ENCODE results near the gene LUM.

Gene LUM, protein sequence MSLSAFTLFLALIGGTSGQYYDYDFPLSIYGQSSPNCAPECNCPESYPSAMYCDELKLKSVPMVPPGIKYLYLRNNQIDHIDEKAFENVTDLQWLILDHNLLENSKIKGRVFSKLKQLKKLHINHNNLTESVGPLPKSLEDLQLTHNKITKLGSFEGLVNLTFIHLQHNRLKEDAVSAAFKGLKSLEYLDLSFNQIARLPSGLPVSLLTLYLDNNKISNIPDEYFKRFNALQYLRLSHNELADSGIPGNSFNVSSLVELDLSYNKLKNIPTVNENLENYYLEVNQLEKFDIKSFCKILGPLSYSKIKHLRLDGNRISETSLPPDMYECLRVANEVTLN
- total RNA-seq: 0 to 1.4 (median 0) reads per million in 17 experiments

DNA sequence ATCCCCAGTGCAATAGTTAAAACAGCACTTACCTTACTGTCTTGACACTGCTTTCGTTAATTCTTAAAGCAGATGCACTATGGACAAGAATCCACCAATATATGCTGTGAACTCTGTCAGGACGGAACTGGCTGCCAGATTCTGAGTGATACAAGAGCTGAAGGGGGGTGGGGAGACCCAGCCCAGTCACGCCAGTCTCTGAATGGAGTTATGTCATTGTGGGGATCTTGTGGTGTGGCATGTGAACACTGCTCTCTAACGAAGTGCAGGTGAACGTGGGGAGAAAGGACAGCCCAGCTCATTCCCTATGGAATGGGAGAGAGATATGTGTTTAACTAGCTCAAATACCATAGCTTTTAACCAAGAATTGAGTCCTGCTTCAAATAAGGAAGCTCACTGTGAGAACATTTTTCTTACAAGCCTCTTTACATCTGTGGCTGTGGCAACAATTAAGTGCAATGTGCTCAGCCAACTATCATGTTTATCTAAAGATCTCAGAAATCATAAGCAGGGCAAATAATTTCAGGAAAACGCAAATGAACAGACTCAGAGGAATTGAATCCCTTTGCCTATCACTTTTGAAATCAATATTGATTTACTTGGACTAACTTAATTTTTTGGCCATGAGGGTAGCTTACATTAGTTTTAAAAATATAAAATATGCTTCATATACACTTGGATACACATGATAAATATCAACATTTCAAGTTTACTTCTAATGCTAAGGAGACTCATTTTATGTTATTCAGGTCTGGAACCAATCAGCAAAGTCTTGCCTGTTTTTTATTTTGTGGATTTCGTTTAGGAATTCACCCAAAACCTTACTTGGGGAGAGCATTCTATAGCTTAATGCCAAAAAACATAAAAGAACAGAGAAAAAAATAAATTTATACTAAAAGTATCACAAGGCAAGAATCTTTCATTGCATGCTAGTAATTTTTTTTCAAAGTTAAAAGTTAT, at the start of gene LUM:
Gene LUM, minus strand, starts transcription at position 129 of the 960 bp plus-strand sequence. CDS start 2,515 bp downstream, outside the sequence.
- DNase-seq: no peak

DNA sequence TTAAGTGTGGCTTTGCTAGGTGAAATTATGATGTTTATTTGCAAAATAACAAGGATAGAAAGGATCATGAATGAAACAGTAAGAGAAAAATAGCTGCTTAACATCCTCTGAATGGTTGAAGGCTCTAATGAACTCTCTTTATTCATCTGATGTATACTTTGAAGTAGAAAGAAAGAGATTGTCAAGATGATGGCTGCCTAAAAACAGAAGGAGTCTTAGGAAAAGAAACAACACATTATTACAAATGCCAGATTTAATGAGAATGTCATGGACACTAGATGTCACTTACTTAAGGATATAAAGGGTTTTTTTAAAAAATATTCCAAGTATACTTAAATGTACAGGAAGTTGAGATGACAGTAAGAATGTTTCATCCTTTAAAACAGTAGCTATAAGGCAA, 49.7 kb upstream of the LUM start:
- DNase-seq: no peak

DNA sequence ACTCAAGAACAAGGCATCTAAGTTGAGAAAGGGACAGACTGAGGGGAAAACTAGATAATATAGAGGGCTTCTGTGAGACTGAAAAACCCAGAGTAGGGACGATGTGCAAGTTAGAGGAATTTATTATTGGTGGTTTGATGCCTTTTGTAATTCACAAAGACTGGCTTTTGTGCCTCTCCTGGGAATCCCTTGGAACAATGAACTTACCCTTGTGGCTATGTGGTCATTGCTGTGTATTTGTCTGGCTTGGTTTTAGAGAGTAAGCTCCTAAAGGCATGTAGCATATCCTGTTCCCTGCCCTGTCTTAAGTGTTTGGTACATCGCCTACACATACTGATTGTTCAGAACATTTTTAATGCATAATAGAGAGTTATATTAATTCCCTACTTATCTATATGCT, 44.7 kb upstream of the LUM start:
- DNase-seq: no peak

DNA sequence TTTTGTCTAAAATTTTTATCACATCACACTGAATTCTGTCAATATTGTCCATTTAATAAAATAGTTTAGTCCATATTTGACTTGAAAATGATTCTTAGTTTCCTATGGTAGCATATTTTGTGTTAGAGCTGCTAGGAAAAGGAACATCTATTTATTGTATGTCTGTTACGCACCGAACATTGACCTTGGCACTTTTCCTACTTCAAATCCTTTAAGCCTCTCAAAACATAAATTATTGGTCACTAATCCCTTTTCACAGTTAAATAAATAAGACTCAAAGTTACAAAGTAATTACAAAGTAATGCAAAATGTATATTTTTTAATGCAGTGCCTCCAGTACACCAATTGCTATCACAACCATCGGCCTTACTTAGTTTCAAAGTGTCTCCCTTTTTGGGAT, 42.8 kb upstream of the LUM start:
- DNase-seq: no peak

DNA sequence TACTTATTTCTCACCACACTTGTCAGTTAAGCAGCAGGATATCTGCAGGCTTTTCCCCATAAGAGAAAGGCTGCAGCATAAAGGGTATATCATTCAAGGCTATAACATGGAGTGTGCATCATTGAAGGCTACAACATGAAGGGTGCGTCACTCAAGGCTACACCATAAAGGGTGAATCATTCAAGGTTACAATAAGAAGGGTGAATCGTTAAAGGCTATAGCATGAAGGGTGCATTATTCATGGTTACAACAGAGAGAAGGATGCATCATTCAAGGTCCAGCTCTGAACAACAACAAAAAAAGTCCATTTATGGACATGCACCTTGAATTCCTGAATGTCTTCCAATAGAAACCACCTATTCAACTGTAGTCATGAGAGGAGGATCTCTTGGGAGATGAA, 32.8 kb upstream of the LUM start:
- DNase-seq: no peak

DNA sequence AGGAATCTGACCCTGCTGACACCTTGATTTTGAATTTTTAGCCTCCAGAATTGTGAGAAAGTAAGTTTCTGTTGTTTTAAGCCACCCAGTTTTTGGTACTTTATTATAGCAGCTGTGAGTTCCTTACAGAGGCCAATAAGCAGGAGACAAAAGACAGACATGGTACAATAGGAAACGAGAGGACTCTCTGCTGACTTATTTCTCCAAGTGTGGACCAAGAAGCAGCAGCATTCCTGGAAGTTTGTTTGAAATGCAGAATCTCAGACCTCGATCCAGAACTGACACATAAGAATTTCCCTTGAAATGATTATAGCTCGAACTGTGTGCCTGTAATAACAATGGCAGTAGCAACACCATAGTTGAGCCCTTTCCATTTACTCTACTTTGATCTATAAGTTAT, 31.9 kb upstream of the LUM start:
- no peak for DNase-seq

DNA sequence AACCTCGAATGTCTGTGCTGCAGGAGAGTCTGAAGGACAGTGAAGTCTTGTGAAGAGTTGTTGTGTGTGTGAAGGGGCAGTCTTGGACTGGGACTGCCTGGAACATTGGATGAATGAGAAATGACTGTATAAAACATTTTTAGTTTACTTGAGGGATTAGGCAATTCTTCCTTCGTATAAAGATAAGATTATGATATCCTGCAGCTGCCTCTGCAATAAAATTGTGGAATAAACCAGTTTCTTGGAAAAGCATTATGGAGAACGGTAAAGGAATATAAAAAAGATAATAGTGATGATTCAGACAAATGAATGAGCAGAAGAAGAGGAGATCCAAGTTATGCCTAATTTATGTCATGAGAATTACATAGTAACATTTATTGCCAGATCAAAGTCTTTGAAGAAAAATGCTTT, 30.9 kb upstream of the LUM start:
- DNase-seq: no peak

DNA sequence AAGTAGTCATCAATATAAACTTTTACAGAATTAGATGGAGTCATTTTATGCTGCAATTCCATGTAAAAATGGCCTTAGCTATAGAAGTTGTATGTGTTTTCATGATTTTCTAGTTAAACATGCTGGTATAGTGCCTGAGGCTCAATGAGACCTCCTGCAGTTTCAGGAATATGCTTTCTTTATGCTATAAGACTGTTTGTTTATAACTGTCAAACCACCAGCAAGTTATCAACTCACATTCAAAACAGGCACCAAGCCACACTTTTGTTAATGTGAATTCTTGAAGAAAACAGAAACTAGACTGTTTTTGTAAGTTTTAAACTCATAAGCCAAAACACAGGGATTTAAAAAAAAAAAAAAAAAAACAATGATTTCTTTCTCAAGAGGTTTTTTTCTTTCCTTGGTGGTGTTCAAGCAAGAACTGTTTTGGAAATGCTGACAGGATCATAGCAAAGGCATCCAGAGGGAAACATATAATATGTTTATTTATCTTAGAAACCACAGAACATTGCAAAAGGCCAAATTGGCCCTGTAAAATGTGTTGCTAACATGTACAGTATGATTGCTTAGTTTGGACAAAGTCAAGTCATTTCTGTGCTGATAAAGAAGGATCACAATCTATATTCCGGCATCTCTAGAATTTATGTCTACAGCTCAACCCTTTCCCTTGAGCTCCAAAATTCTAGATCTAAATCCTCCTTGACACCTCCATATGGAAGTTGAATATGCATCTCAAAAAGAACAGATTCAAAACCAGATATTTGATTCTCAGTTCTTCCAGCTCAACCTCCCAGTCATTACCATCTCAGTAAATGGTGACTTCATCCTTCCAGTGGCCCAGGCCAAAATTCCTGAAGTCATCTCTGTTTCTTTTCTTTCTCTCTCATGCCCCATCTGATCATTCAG, 29.0 kb upstream of the LUM start:
- DNase-seq: no peak

DNA sequence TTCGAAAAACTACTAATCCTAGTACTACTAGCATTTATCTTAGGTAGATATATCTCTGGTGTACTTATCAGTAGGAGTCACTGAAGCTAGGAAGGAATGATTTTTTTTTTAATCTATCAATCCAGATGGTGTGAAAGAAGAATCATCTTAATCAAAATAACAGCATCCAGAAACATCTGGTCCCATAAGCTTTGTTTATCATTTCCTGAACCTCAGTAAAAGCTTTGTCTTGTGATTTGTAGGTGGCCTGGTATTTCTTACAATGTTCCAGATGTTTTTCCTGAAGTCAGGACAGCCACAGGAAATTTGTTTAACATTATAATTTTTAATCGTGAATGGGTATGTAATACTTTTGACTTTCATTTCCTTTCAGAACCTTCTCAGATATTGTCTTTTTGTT, 28.0 kb upstream of the LUM start:
- no peak for DNase-seq

DNA sequence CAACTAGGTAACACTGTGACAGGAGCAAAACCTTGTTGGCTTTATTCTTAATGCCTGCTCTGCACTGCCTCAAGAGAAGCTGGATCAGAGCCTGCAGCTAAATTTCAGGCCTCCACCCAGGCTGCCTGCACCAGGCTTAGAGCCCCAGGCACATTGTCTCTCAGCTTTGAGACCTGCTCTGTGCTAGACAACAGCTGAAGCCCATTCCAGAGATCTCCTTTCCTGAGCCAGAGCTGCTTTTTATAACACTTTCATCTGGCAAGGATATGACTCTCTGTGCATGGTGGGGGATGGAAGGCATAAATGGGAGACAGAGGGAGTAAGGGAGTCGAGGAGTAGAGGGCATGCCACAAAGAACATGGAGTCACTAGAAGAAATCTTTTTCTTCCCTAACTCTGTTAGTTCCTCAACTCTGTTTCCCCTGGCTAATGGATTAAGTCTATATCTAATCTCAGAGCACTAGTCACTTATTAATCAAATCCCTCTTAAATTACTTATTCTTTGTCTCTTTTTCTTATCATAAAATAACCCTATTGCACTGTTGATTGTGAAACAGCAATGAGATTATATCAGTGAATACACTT, 27.1 kb upstream of the LUM start:
- DNase-seq: no peak

DNA sequence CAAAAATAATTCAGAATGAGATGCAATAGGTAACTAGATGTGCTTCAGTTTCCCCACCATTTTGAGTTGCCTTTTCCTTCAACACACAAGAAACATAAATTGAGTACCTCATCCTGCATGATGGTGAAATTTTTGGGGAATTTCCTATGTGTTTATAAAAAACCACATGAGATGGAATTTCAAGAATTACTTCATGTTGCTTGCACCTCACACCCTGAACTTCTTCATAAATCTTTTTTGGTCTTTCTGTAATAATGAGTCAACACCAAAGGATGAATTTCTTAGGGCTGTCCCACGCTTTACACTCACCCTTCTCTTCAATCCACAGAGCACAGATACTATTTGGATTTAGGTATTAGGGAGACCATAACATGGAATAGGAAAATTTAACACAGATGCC, 22.6 kb upstream of the LUM start:
- DNase-seq: no peak

DNA sequence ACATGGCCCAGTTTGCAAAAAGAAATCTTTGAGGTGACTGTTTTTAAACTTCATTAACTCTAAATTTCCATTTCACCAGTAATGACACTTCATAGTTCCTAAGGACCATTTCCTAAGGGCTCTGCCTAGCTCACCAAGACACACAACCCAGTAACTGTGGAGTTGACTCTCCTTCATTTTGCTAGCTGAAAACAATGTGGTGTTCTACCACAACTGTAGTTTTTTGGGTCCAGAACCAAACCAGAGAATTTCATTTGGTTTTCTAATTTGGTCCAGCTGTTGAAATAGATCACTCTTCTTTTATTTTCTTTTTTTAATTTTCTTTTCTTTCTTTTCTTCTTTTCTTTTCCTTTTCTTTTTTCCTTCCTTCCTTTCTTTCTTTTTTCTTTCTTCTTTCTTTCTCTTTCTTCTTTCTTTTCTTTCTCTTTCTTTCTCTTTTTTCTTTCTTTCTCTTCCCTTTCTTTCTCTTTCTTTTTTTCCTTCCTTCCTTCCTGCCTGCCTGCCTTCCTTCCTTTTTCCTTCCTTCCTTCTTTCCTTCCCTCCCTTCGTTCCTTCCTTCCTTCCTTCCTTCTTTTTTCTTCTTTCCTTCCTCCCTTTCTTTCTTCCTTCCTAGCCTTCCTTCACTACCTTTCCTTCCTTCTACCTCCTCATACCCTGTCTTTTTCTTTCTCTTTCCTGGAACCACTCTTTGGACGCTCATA, 18.5 kb upstream of the LUM start:
- DNase-seq: no peak

DNA sequence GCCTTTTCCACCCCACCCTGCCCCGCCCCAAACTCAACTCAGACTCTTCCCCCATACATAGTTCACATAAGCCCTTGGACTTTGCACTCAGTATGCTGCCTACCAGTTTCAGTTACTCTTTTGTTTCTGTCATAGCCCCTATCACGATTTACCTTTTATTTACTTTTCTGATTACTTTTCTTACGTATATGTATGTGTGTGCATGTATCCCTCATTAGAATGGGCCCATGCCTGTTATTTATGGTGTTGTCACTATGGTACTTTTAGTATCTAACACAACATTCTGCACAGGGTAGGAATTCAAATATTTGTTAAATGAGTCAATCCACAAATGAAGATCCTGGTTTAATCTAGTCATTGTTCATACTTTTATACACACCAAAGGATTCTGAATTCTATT, 16.5 kb upstream of the LUM start:
- DNase-seq: no peak

DNA sequence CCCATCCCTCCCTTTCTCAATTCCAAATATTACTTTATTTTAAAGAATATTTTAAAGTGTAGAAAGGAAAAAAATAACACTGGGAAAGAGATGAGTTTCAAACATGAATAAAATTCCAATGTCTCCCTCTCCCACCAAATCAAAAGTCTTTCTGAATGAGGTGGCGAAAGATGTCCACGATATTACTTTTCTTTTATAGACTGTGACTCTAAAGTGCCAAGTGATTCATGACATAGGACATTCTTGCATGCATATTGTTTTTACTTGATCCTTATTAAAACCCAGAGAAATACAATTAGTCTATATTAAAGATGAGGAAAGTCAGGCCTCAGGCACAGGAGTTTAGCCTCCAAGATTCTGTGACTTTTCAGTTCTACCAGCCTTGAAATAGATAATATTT, 16.0 kb upstream of the LUM start:
- no peak for DNase-seq

DNA sequence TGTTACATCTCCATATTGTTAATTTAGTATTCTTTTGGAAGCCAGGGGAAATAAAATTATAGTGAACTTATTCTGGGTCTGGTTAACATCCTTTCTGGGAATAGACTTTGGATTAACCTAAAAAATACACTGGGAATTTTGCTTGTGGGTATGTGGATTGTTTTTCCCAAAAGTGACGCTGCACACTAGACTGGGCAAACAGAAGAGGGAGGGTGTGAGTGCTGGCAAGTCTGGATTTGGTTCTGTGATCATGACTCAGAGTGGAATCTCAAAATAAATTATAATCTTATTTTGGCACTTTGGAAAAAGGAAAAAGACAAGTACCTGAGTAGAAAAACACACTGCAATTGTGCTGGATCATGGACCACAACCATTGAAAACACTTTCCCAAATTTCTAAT, 15.2 kb upstream of the LUM start:
- DNase-seq: no peak

DNA sequence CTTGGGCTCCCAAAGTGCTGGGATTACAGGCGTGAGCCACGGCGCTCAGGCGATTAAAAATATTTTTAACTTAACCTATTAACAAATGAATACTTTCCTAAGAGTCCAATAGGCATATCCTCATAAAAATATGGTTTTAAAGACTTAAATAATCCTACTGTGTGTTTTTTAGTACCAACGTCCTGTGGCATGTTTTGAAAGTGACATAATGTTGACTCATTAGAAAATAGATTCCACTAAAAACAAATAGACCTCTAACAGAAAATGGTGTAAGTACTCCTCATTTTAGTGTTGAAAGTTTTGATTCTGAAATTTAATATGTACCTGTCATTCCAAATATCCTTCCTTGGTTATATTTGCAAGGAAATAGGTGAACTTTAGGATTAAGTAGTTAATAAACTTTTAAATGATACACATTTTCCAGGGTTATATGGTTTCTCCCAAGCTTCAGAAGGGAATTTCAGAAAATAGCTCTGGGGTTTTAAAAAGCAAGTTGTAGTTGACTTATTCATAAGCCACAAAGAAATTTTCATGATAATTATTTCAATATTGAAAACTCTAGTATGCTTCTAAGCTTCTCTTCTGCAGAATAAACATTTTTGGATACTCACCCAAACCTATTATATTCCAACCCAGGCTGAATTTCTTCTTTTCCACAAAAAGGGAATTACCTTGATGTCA, 12.1 kb upstream of the LUM start:
- no peak for DNase-seq

DNA sequence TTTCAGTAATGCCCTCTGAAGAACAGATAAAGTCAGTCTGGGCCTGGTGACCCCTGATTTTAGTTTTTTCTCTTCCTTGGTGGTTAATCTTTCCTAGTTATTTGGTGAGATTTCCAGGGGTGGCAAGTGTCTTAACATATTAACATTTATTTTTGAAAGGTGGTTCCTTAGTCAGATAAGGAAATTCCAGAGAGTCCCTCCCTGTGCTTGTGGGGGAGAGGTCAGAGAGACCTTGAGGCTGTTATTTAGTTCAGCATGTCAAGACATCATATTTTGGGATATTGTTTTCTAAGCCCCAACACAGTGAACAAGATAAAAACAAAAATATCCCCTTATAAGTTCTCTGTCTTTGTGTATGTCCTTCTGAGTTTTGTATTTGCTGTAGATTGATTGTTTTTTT, 9.5 kb upstream of the LUM start:
- no peak for DNase-seq

DNA sequence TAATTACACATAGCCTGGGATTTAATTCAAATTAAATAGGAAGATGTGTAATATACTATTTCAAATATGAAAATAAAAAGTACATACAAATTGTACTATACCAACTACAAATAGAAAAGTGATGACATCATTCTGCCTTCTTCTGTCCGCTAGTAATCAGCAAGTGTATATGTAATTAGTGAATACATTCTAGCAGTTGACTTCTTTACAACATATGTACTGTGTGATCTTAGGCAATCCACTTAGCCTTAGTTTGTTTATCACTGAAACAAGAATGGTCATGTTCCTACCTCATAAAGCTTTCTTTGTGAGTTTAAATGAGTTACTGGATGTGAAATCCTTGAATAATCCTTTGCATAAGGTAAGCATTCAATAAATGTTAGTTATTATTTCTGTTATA, 7.8 kb upstream of the LUM start:
- no peak for DNase-seq

DNA sequence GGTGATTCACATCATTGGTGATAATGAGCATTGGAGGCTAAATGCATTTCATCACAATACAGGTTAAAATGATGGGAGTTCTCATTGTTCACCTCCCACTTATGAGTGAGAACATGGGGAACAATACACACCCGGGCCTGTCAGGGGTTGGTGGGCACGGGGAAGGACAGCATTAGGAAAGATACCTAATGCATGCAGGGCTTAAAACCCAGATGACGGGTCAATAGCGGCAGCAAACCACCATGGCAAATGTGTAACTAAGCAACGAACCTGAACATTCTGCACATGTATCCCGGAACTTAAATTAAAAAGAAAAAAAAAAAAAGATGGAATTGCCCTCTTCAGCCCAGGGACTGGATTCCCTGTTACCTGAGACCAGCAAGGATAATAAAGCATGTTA, 2.3 kb upstream of the LUM start:
- no peak for DNase-seq

DNA sequence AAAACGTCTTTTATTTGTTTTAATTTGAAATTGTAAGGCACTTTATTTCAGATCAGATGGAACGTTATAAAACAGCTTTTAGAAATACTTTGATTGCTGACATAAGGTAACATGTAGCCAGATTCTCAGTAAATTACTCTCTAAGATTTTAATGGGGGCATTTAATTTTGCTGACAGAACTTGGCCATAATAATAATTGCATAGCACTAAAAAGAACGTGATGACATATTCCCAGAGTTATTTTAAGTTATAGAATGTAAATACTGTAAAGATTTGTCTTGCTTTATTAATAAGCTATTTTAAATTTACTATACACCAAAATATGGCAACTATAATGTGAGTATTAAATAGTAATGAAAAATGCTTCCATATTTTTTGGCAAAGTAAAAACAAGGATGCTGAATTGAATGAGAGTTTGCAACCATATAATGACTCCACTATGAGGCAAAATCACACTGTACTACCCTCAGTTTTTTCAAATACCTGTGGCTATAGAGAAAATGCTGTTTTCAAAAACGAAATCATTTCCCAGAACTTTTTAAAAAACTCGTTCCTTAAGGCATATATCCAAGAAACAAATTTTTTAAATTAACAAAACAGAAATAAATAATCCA, 876 bp downstream of the LUM start:
- no peak for DNase-seq
